ENCODE measurements around the gene PICK1. TPM values are rescaled to one million over a fixed set of nuclear protein-coding genes. Genes with fewer than 3 reads are reported as not detected.
A peak's percentile ranks its signal among the peaks of the same experiment; 100 is the strongest.

The PICK1 gene
- total RNA-seq, 1 experiment from 2014 or later: 35.7 TPM

GRCh38 chr22:38026130-38027111 is 30.8 kb upstream of the PICK1 start:
- no peak overlapping the region; a peak in 1 of 7 replicates for H3K27ac Mint-ChIP-seq
- peaks cover 33% of the 10 kb centered on the region for H3K27me3 Mint-ChIP-seq (ENCODE audit: low read depth)
- H3K9ac ChIP-seq (ENCODE audit: extremely low read depth, insufficient read length, low read length): no peak overlapping the region
- H3K27ac ChIP-seq (ENCODE audit: insufficient read length, low read depth, low read length): no peak overlapping the region
- H4K8ac ChIP-seq (replicated peaks; ENCODE audit: insufficient read length, low read depth, low read length): no peak overlapping the region
- no peak for TF ChIP-seq CTCF (conservative IDR thresholded peaks at IDR 0.05)
- DNase-seq: no peak
- no peak overlapping the region for H3K4me2 ChIP-seq (ENCODE audit: insufficient read depth, insufficient read length, low read length)
- no peak overlapping the region for H2AK5ac ChIP-seq (ENCODE audit: insufficient read length, low read length)
- no peaks in the 10 kb centered on the region for H3K4me1 ChIP-seq (ENCODE audit: insufficient read depth, low read length)
- H3K79me2 ChIP-seq (ENCODE audit: insufficient read depth, low read length): no peaks in the 10 kb centered on the region
- no peaks in the 10 kb centered on the region for H3K9me3 Mint-ChIP-seq
- H4K20me1 ChIP-seq (ENCODE audit: control insufficient read depth, insufficient read depth, insufficient read length): no peaks in the 10 kb centered on the region
- no peaks in the 10 kb centered on the region for H3K23me2 ChIP-seq (ENCODE audit: insufficient read length, low read depth, low read length, poor library complexity, severe bottlenecking)
- H2BK120ac ChIP-seq (ENCODE audit: low read depth, low read length, poor library complexity, severe bottlenecking): no peak overlapping the region
- no peak overlapping the region for H4K91ac ChIP-seq (ENCODE audit: insufficient read length, low read depth, low read length)
- no peaks in the 10 kb centered on the region for H3K36me3 Mint-ChIP-seq (ENCODE audit: insufficient read depth in 1 of 3, low read depth in 3 of 3)
- no peak overlapping the region for H3K18ac ChIP-seq (ENCODE audit: insufficient read length, low read depth, low read length)
- H3K4me3 Mint-ChIP-seq: no peak overlapping the region; a peak in 1 of 5 replicates
- no peak overlapping the region for H2AFZ ChIP-seq (ENCODE audit: low read length)
- H3K9me3 ChIP-seq (ENCODE audit: control insufficient read depth, low read depth, low read length): no peaks in the 10 kb centered on the region
- H2BK15ac ChIP-seq (ENCODE audit: low read depth, low read length): no peak overlapping the region
- no peak overlapping the region for H2BK12ac ChIP-seq (ENCODE audit: insufficient read length, low read depth, low read length)
- no peak overlapping the region for H2BK5ac ChIP-seq (ENCODE audit: insufficient read length, low read length)
- no peak overlapping the region for H2BK20ac ChIP-seq (ENCODE audit: low read depth, low read length, poor library complexity, severe bottlenecking)
- H4K5ac ChIP-seq (ENCODE audit: insufficient read length, low read depth, low read length): no peak overlapping the region
- no peak overlapping the region for H3K23ac ChIP-seq (ENCODE audit: insufficient read length, low read depth, low read length)
- no peaks in the 10 kb centered on the region for H3K79me1 ChIP-seq (ENCODE audit: insufficient read depth, low read depth, low read length, poor library complexity, severe bottlenecking)
- no peak overlapping the region for H3K56ac ChIP-seq (ENCODE audit: insufficient read length, low read depth, low read length)
- peak overlapping the region; percentile 24; the same call in 1 of the 2 replicates for H3K14ac ChIP-seq (ENCODE audit: insufficient read depth, low read length)
- H3T11ph ChIP-seq (ENCODE audit: low read length): no peak overlapping the region
- peaks cover 14 to 20% of the 10 kb centered on the region in 2 experiments for H3K4me1 Mint-ChIP-seq
- WGBS (ENCODE audit: extremely low coverage, insufficient read length, low lambda C conversion rate): no CpG with 5 or more reads among the region's 22 CpGs
- H3K27me3 ChIP-seq (ENCODE audit: insufficient read depth, low read length): no peaks in the 10 kb centered on the region
- no peak overlapping the region for H3K4ac ChIP-seq (ENCODE audit: low read depth, low read length)
